Measurements from ENCODE around the gene DECR2.

DNA sequence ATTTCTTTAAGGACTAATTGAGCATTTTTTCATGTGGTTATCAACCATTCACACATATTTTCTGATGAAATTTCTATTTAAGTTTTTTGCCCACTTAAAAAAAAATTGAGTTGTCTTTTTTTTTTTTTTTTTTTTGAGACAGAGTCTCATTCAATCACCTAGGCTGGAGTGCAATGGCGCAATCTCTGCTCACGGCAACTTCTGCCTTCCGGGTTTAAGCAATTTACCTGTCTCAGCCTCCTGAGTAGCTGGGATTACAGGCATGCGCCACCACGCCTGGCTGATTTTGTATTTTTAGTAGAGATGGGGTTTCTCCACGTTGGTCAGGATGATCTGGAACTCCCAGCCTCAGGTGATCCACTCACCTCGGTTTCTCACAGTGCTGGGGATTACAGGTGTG is 58.1 kb downstream of the DECR2 start:
- TF ChIP-seq, protein P1, sequence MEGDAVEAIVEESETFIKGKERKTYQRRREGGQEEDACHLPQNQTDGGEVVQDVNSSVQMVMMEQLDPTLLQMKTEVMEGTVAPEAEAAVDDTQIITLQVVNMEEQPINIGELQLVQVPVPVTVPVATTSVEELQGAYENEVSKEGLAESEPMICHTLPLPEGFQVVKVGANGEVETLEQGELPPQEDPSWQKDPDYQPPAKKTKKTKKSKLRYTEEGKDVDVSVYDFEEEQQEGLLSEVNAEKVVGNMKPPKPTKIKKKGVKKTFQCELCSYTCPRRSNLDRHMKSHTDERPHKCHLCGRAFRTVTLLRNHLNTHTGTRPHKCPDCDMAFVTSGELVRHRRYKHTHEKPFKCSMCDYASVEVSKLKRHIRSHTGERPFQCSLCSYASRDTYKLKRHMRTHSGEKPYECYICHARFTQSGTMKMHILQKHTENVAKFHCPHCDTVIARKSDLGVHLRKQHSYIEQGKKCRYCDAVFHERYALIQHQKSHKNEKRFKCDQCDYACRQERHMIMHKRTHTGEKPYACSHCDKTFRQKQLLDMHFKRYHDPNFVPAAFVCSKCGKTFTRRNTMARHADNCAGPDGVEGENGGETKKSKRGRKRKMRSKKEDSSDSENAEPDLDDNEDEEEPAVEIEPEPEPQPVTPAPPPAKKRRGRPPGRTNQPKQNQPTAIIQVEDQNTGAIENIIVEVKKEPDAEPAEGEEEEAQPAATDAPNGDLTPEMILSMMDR (IDR thresholded peaks at IDR 0.05), result no peak
- no peak for TF ChIP-seq ZFX (IDR thresholded peaks at IDR 0.05; ENCODE audit: borderline replicate concordance)
